GM12874 (cell line): ENCODE results near the gene KRTAP10-9.

ENCODE experiments used
- TF ChIP-seq, protein P1 (sequence below): IDR thresholded peaks from 2 replicates; pipeline ENCODE4 v1.5.1; 2011; ENCODE audit warnings: low read depth, mild to moderate bottlenecking, control low read depth, low read length, moderate library complexity; ENCODE audit not compliant: insufficient read depth

Gene KRTAP10-9

DNA sequence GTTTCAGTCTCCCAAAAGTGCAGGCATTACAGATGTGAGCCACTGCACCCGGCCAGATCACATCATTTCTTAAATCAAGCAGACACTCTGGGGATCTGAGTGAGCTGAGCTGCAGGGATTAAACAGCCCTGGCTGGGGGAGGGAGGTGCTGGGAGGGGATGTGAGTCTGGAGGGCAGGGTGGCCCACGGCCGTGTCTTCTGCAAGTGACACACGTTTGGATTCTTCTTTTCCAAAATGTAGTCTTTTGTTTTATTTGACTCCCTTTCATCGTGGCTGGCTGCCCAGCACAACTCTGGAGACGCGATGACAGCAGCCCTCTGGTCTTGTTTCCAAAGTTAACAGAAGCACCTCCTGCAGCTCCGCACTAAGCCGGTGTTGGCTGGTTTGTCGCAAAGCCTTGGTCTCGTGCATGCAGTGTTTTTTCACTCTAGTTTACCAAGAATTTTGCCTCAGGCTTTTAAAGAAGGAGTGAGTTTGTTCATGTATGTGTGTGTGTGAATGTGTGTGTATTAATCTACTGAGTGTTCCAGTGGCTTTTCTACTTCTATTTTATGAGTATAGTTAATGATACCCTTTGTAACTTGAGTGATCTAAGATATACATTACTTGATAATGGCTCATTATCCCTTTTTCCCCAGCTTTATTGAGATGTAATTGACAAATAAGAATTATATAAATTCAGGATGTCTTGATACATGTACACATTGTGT is 43.6 kb upstream of the KRTAP10-9 start:
- TF ChIP-seq, protein P1, sequence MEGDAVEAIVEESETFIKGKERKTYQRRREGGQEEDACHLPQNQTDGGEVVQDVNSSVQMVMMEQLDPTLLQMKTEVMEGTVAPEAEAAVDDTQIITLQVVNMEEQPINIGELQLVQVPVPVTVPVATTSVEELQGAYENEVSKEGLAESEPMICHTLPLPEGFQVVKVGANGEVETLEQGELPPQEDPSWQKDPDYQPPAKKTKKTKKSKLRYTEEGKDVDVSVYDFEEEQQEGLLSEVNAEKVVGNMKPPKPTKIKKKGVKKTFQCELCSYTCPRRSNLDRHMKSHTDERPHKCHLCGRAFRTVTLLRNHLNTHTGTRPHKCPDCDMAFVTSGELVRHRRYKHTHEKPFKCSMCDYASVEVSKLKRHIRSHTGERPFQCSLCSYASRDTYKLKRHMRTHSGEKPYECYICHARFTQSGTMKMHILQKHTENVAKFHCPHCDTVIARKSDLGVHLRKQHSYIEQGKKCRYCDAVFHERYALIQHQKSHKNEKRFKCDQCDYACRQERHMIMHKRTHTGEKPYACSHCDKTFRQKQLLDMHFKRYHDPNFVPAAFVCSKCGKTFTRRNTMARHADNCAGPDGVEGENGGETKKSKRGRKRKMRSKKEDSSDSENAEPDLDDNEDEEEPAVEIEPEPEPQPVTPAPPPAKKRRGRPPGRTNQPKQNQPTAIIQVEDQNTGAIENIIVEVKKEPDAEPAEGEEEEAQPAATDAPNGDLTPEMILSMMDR, result no peak

DNA sequence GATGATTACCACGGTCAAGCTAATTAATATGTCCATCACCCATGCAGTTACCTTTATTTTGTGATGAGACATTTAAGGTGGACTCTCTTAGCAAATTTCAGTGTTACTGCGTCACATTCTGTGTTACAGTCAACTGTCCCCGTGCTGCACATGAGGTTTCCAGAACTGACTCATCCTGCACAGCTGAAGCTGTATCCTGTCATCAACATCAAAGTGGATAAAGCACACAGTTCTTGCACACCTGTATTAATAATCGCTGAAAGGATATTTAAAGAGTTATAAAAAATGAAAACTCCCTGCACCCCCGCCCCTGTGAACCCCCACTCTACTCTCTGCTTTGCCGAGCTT is 43.1 kb upstream of the KRTAP10-9 start:
- TF ChIP-seq, protein P1, result no peak

DNA sequence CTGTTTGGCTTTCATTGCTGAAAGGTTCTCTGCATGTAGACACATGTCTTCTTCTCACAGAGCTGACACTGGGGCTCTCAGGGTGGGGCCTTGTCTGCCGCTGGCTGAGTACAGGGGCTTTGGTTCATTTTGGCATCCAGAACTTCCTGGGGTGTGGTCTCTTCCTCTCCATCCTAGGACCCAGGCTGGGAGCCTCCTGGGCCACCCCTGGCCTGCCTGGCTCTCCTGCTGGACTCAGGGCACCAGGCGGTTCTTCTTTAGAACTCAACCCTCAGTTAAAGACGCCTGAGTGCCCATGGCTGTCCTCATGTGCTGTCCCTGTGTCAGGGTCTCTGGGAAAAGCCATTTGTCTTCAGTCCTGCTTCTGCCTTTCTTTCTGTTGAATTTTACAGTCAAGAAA is 41.0 kb upstream of the KRTAP10-9 start:
- TF ChIP-seq, protein P1, result no peak

DNA sequence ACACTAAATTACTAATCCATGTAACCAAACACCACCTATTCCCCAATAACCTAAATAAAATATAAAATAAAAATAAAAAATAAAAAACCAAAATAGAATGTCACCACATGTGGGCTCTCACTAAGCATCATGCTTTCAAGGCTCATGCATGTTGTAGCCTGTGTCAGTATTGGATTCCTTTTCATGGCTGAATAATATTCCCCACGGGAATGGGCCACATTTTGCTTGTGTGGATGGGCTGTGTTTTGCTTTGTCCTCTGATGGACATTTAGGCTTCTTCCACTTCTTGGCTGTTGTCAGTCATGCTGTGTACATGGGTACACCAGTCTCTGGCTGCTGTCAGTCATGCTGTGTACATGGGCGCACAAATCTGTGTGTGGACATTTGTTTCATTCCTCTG is 37.8 kb upstream of the KRTAP10-9 start:
- TF ChIP-seq, protein P1, result no peak

DNA sequence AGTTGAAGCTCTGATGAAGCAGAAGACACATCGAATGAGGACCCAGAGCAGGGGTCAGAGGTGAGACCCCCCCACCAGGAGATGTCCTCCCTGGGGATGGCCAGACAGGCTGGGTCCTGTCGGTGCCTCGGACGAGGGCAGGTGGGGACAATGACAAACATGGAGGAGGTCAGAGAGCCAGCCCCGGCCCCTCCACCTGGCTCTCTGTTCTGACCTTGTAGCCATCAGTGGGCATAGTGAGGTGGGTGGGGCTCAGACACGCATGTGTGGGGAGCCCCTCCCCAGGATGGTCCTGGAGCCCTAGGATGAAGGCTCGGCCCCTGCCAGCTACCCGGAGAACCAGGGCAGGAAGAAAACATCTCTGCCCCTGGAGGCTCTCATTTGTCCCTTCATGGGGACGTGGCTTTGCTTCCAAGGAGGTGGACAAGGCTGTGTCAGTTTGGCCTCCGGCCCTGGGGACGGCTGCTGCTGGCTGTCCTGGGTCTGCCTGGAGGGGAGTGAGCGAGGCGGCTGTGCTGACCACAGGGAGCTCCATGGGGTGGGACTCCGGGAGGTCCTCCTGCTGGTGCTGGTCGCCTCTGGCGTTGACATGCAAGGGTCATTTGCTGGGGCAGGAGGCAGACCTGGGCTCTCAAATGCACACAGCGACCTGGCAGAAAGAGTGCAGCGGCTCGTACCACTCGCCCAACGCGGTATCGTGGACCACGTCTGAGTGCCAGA is 37.1 kb upstream of the KRTAP10-9 start:
- TF ChIP-seq, protein P1, result no peak

DNA sequence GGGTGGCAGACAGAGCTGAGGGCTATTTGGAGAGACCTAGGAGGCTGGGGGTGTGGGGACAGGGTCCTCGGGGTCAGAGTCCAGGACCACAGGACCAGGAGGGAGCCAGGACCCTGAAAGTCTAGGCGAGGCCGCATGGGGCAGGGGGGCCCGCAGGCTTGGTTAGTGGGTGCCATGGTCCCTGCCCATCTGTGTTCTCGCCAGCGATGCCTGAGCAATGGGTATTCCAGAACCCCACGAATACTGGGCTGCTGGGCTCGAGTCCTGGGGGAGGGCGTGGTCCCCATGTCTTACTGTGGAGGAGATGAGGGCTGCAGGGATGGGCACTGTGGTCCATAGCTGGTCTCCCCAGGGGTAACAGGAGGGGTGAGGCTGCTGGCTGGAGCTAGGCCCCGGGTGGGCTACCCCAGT is 36.6 kb upstream of the KRTAP10-9 start:
- TF ChIP-seq, protein P1, result no peak

DNA sequence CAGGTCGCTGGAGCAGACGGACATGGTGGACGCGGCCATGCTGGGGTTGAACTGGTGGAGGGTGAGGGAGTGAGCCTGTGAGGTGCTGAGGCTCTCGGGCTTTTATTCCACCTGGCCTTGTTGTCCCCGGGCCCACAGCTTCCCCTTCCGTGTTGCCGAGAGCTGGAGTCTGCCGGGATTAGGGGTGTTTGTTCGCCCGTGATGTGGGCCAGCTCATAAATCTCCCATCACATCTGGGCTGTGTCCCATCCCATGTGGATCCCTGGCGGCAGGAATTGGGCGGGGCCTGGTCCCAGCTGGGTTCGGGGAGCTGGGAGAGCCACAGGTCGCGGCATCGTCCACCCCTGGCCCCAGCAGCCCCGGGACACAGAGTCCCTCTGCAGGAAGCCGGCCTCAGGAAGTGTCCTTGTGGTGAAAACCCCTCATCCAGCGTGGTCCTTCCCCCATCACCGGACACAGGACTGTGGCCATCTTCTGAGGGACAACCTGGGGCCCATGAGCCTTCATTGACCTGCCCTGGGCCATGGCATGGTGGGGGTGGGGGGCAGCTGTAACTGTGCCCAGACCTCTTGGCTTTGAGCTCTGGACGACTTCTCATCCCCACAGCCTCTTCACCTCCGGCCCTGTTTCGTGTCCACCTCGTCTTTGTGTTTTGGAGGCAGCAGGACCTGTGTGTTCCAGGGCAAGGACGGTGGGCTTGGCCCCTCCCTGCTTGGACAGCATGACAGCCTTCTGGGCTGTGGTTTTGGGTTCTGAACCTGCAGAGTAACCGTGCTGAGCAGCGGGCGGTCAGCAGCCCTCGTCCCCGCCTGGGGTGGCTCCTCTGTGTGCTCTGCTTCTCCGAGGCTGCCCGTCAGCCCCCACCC is 34.2 kb upstream of the KRTAP10-9 start, which contains the start of gene KRTAP10-6:
Gene KRTAP10-6, minus strand, starts transcription at position 60 of the 866 bp plus-strand sequence. Its CDS starts 21 bp downstream, at position 39.
- TF ChIP-seq, protein P1, result no peak
